H9 (cell line): ENCODE data around the gene GRIA4. TPM values are rescaled to one million over a fixed set of nuclear protein-coding genes. Genes with fewer than 3 reads are reported as not detected.
A peak's percentile ranks its signal among the peaks of the same experiment; 100 is the strongest.

Experiments
- DNase-seq: peaks from one replicate; pipeline ENCODE4 v3.0.0-alpha.2; 2017
- H2AFZ ChIP-seq: one replicate; pipeline ENCODE4 v1.6.1; 2013; ENCODE audit warnings: mild to moderate bottlenecking, low read length, control low read depth, moderate library complexity
- H2AK5ac ChIP-seq: 2 replicates; pipeline ENCODE4 v1.6.1; 2013; ENCODE audit warnings: low read length, control low read depth, mixed read lengths; ENCODE audit not compliant: insufficient read length
- H2BK120ac ChIP-seq: one replicate; pipeline ENCODE4 v1.6.1; 2013; ENCODE audit warnings: low read depth, mild to moderate bottlenecking, low read length, control low read depth, inconsistent platforms; ENCODE audit not compliant: poor library complexity, severe bottlenecking
- H2BK12ac ChIP-seq: 2 replicates; pipeline ENCODE4 v1.6.1; 2013; ENCODE audit warnings: low read length, control low read depth, mixed read lengths, low read depth; ENCODE audit not compliant: insufficient read length
- H2BK15ac ChIP-seq: 2 replicates; pipeline ENCODE4 v1.6.1; 2013; ENCODE audit warnings: low read depth, low read length, control low read depth
- H2BK20ac ChIP-seq: one replicate; pipeline ENCODE4 v1.6.1; 2013; ENCODE audit warnings: low read depth, mild to moderate bottlenecking, low read length, control low read depth, inconsistent platforms; ENCODE audit not compliant: poor library complexity, severe bottlenecking
- H2BK5ac ChIP-seq: 2 replicates; pipeline ENCODE4 v1.6.1; 2013; ENCODE audit warnings: low read length, control low read depth, mixed read lengths; ENCODE audit not compliant: insufficient read length
- H3K14ac ChIP-seq: 2 replicates; pipeline ENCODE4 v1.6.1; 2013; ENCODE audit warnings: low read length, control low read depth; ENCODE audit not compliant: insufficient read depth
- H3K18ac ChIP-seq: 2 replicates; pipeline ENCODE4 v1.6.1; 2013; ENCODE audit warnings: low read depth, mild to moderate bottlenecking, mixed read lengths, low read length, control low read depth; ENCODE audit not compliant: insufficient read length
- H3K23ac ChIP-seq: 2 replicates; pipeline ENCODE4 v1.6.1; 2013; ENCODE audit warnings: low read length, control low read depth, mixed read lengths, low read depth; ENCODE audit not compliant: insufficient read length
- H3K23me2 ChIP-seq: 2 replicates; pipeline ENCODE4 v1.6.1; 2013; ENCODE audit warnings: low read depth, mild to moderate bottlenecking, mixed read lengths, low read length, control low read depth; ENCODE audit not compliant: insufficient read length, poor library complexity, severe bottlenecking
- H3K27ac ChIP-seq: 2 replicates; pipeline ENCODE4 v1.5.1; 2013; ENCODE audit warnings: low read length, control low read depth, mixed read lengths, low read depth; ENCODE audit not compliant: insufficient read length
- H3K27me3 ChIP-seq: 2 replicates; pipeline ENCODE4 v1.6.1; 2013; ENCODE audit warnings: low read length, control low read depth, inconsistent platforms; ENCODE audit not compliant: insufficient read depth
- H3K4ac ChIP-seq: 2 replicates; pipeline ENCODE4 v1.6.1; 2013; ENCODE audit warnings: low read depth, mild to moderate bottlenecking, control low read depth, inconsistent platforms, low read length, moderate library complexity
- H3K4me1 ChIP-seq: 2 replicates; pipeline ENCODE4 v1.6.1; 2013; ENCODE audit warnings: low read length, control low read depth, inconsistent platforms; ENCODE audit not compliant: insufficient read depth
- H3K4me2 ChIP-seq: 2 replicates; pipeline ENCODE4 v1.6.1; 2013; ENCODE audit warnings: low read length, control low read depth, mixed read lengths; ENCODE audit not compliant: insufficient read length, insufficient read depth
- H3K56ac ChIP-seq: 2 replicates; pipeline ENCODE4 v1.6.1; 2013; ENCODE audit warnings: low read depth, mild to moderate bottlenecking, mixed read lengths, low read length, control low read depth; ENCODE audit not compliant: insufficient read length
- H3K79me1 ChIP-seq: 2 replicates; pipeline ENCODE4 v1.6.1; 2013; ENCODE audit warnings: low read depth, mild to moderate bottlenecking, moderate library complexity, low read length, control low read depth, inconsistent platforms; ENCODE audit not compliant: insufficient read depth, poor library complexity, severe bottlenecking
- H3K79me2 ChIP-seq: 2 replicates; pipeline ENCODE4 v1.6.1; 2013; ENCODE audit warnings: low read length, control low read depth, inconsistent platforms; ENCODE audit not compliant: insufficient read depth
- H3K9ac ChIP-seq: 2 replicates; pipeline ENCODE4 v1.6.1; 2013; ENCODE audit warnings: low read length, control low read depth, mixed read lengths; ENCODE audit not compliant: insufficient read length; ENCODE audit errors: extremely low read depth
- H3K9me3 ChIP-seq: one replicate; pipeline ENCODE4 v1.6.1; 2013; ENCODE audit warnings: low read depth, low read length, inconsistent platforms; ENCODE audit not compliant: control insufficient read depth
- H3T11ph ChIP-seq: one replicate; pipeline ENCODE4 v1.6.1; 2013; ENCODE audit warnings: mild to moderate bottlenecking, low read length, control low read depth, inconsistent platforms
- H4K20me1 ChIP-seq: one replicate; pipeline ENCODE4 v1.6.1; 2013; ENCODE audit not compliant: control insufficient read depth, insufficient read length, insufficient read depth
- H4K5ac ChIP-seq: 2 replicates; pipeline ENCODE4 v1.6.1; 2013; ENCODE audit warnings: low read depth, mild to moderate bottlenecking, mixed read lengths, low read length, control low read depth; ENCODE audit not compliant: insufficient read length
- H4K8ac ChIP-seq: replicated peaks from 2 replicates; pipeline ENCODE4 v1.6.1; 2013; ENCODE audit warnings: low read length, control low read depth, mixed read lengths, low read depth; ENCODE audit not compliant: insufficient read length
- H4K91ac ChIP-seq: 2 replicates; pipeline ENCODE4 v1.6.1; 2013; ENCODE audit warnings: low read depth, mild to moderate bottlenecking, moderate library complexity, mixed read lengths, low read length, control low read depth; ENCODE audit not compliant: insufficient read length
- H3K27ac Mint-ChIP-seq, 3 experiments: 2 replicates in 2 of 3; 3 replicates in 1 of 3; pipeline ENCODE4 v1.8.0; 2020 to 2021; ENCODE audit warnings: mixed read lengths in 3 of 3, mild to moderate bottlenecking in 1 of 3, moderate library complexity in 1 of 3
- H3K27me3 Mint-ChIP-seq: 2 replicates; pipeline ENCODE4 v1.8.0; 2021; ENCODE audit warnings: low read depth, mild to moderate bottlenecking, moderate library complexity, mixed read lengths
- H3K36me3 Mint-ChIP-seq, 3 experiments: 2 replicates in 2 of 3; 3 replicates in 1 of 3; pipeline ENCODE4 v1.8.0; 2020 to 2021; ENCODE audit warnings: low read depth in 3 of 3, mixed read lengths in 3 of 3; ENCODE audit not compliant: insufficient read depth in 1 of 3
- H3K4me1 Mint-ChIP-seq, 2 experiments: 2 replicates each; pipeline ENCODE4 v1.8.0; 2020; ENCODE audit warnings: mixed read lengths in 2 of 2
- H3K4me3 Mint-ChIP-seq, 2 experiments: 2 replicates in 1 of 2; 3 replicates in 1 of 2; pipeline ENCODE4 v1.8.0; 2020 to 2021; ENCODE audit warnings: mild to moderate bottlenecking in 2 of 2, mixed read lengths in 2 of 2, moderate library complexity in 1 of 2
- H3K9me3 Mint-ChIP-seq, 2 experiments: 2 replicates in 1 of 2; 3 replicates in 1 of 2; pipeline ENCODE4 v1.8.0; 2020; ENCODE audit warnings: mild to moderate bottlenecking in 2 of 2, mixed read lengths in 2 of 2, moderate library complexity in 1 of 2
- total RNA-seq: library from RNA; stranded (reverse); gene quantifications from 2 replicates; pipeline ENCODE4 v1.2.1, GENCODE V29; 2021
- TF ChIP-seq, protein P1 (sequence below): fragments of 200-600 bp; sonication (generic); conservative IDR thresholded peaks from 3 replicates; pipeline ENCODE4 v1.8.0; 2021; ENCODE audit warnings: antibody characterized with exemption, mild to moderate bottlenecking

Gene GRIA4
- total RNA-seq, 1 experiment from 2014 or later = 0.83 TPM

DNA sequence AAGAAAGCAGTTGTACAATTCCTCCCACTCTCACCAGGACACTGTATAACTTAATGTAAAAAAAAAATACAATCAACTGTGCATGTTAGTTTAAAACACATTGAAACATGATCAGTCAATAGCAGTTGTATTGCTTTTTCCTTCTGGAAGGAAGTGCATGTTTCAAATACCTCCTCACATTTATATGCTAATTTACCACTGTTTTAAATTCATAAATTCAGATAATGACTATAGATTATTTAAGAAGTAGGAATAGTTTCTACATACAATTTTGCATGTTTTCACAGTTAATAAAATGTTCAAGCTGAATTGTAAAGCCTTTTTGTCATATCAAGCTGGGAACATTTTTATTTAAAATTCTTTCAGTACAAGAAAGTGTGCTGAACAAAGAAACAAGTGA, 3.3 kb downstream of the GRIA4 start:
- H3K79me2 ChIP-seq = no peaks in the 10 kb centered on the region; the same call in 1 of the 2 replicates
- no peaks in the 10 kb centered on the region for H3K9me3 ChIP-seq
- peak overlapping the region; percentile 33 for H3K27ac ChIP-seq
- H4K8ac ChIP-seq = no peak overlapping the region
- H3K56ac ChIP-seq = no peak overlapping the region
- no peaks in the 10 kb centered on the region for H3K79me1 ChIP-seq
- no peak overlapping the region for H2BK120ac ChIP-seq
- H3K14ac ChIP-seq = no peak overlapping the region
- no peaks in the 10 kb centered on the region for H4K20me1 ChIP-seq
- Mint-ChIP-seq H3K27ac (peak overlapping the region in 2 of 3 experiments; percentile 50 to 98; a peak in 4 of 7 replicates), H3K27me3 (peaks cover 35% of the 10 kb centered on the region), H3K4me3 (peak overlapping the region in 1 of 2 experiments; percentile 89; a peak in 3 of 5 replicates), H3K36me3 (peaks cover 0 to 2% (median 0%) of the 10 kb centered on the region in 3 experiments; a peak in 1 of 7 replicates), H3K4me1 (peaks cover 31 to 35% of the 10 kb centered on the region in 2 experiments), H3K9me3 (no peaks in the 10 kb centered on the region)
- H2BK12ac ChIP-seq = no peak overlapping the region
- no peaks in the 10 kb centered on the region for H3K27me3 ChIP-seq
- H2BK5ac ChIP-seq = peak overlapping the region; percentile 56
- H3K18ac ChIP-seq = no peak overlapping the region
- no peak overlapping the region for H2BK15ac ChIP-seq
- no peak overlapping the region for H3K4ac ChIP-seq
- H4K91ac ChIP-seq = no peak overlapping the region
- H3K4me2 ChIP-seq = peak overlapping the region; percentile 71
- TF ChIP-seq, protein P1, sequence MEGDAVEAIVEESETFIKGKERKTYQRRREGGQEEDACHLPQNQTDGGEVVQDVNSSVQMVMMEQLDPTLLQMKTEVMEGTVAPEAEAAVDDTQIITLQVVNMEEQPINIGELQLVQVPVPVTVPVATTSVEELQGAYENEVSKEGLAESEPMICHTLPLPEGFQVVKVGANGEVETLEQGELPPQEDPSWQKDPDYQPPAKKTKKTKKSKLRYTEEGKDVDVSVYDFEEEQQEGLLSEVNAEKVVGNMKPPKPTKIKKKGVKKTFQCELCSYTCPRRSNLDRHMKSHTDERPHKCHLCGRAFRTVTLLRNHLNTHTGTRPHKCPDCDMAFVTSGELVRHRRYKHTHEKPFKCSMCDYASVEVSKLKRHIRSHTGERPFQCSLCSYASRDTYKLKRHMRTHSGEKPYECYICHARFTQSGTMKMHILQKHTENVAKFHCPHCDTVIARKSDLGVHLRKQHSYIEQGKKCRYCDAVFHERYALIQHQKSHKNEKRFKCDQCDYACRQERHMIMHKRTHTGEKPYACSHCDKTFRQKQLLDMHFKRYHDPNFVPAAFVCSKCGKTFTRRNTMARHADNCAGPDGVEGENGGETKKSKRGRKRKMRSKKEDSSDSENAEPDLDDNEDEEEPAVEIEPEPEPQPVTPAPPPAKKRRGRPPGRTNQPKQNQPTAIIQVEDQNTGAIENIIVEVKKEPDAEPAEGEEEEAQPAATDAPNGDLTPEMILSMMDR = no peak
- no peak overlapping the region for H2AK5ac ChIP-seq
- H2AFZ ChIP-seq = no peak overlapping the region
- H3K23me2 ChIP-seq = peaks cover 21% of the 10 kb centered on the region
- no peak overlapping the region for H2BK20ac ChIP-seq
- H3K9ac ChIP-seq = peak overlapping the region; percentile 30
- peak overlapping the region; percentile 37 for H4K5ac ChIP-seq
- H3T11ph ChIP-seq = no peak overlapping the region
- H3K4me1 ChIP-seq = peaks cover 4% of the 10 kb centered on the region
- DNase-seq = no peak
- H3K23ac ChIP-seq = no peak overlapping the region
